ENCODE measurements around the gene CAMTA1.

Gene CAMTA1

GRCh38 chr1:7383671-7384520 is 598.6 kb downstream of the CAMTA1 start:
- DNase-seq: no peak

GRCh38 chr1:7384679-7385078 is 599.4 kb downstream of the CAMTA1 start:
- DNase-seq: no peak

DNA sequence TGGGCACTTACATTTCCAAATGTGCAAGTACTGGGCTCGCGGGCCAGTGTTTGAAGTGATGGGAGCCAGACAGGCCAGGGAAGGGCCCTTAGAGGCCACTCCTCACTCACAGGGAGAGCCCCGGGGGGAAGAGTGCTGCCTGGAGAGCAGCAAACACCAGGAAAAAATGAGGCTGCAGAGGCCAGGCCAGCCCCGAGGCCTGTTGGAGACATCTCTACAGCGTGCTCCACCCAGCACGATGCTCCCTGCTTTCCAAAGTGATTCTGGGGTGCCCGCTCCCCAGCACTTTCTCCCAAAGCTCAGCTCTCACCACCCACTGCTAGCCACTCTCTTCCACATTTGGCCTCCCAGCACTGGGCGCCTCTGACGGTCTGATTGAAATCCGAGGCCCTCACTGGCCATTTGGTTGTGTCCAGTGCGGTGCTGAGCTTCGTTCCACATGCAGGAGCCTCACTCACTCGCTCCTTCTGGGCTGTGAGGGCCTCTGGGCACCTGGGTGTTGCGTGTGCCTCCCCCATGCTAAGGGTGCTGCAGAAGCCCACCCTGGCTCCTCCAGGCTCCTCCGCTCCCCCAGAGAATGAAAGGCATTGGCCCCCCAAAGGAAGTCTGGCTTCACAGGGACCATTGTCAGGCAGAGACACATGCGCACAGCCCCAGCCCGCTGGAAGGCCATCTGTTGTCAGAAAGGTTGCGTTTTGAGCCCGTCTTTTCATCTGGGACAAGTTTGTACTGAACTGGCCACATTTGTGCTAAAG is 600.4 kb downstream of the CAMTA1 start:
- no peak for DNase-seq

DNA sequence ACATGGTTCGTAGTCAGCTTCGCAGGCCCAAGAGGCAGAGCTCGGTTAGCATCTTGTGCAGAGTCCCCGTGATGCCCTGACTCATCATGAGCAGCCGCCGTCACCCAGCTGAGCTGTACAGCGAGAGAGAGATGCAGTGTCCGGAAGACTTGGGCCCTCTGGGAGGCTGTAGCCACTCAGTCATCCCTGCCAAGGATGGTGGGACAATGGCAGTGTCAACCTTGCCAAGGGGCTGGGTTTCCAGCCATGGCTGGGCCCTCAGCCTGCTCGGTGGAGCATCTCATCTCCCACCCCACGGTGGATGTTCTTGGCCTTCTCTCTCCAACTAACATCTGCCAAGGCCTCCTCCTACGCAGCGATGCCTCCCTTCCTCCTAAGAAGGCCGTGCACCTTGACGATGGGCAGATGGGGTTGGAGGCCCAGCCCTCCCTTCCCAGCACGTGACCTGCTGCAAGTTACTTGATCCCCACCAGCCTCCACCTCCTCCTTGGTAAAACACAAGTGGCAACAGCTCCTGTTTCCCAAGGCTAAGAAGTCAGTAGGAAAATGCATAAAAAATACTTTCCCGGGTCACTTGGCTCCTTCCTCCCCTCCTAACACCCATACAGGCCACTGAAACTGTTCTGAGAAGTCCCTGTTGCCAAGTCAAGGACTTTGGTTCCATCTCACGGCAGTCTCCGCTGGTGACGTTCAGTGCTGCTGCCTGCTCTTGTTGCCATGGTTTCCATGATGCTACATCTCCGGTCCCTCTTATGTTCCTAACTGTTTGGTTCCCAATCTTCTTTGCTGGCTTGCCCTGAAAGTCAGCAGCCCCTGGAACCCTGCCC is 601.2 kb downstream of the CAMTA1 start:
- DNase-seq: no peak

GRCh38 chr1:7387053-7387927 is 602.0 kb downstream of the CAMTA1 start:
- no peak for DNase-seq

- no peak for DNase-seq
Observed at GRCh38 chr1:7388141-7388487, 602.9 kb downstream of the CAMTA1 start.

DNA sequence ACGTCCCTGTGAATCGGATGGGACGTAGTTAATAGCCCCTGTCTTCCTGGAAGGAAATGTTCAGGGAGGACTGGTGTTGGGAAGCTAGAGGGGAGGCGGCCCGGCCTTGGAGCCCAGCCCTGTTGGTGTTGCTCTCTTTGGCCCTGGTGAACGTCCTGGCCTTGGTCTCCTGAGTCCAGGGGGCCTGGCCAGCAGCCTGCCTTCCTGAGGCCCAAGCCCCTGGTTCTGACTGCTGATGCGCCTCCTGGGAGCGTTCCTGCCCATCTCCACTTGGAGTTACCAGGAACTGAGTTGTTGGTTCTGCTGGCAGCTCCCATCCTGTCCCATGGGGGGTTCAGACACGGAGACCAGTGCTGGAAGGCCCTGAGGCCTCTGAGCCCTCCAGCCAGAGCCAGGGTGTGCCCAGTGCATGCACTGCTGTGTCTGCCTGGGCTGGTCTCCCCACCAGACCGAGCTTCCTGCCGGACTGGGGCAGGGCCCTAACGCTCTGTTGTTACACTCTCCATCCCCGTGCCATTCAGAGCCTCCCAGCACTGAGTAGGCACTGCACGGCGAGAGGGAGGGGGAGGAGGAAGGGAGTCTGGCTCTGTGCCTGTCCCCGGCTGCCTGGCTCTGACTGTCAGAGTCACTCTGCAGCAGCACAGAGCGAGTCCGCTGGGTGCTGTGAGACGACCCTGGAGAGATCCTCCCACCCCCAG is 603.4 kb downstream of the CAMTA1 start:
- no peak for DNase-seq

DNA sequence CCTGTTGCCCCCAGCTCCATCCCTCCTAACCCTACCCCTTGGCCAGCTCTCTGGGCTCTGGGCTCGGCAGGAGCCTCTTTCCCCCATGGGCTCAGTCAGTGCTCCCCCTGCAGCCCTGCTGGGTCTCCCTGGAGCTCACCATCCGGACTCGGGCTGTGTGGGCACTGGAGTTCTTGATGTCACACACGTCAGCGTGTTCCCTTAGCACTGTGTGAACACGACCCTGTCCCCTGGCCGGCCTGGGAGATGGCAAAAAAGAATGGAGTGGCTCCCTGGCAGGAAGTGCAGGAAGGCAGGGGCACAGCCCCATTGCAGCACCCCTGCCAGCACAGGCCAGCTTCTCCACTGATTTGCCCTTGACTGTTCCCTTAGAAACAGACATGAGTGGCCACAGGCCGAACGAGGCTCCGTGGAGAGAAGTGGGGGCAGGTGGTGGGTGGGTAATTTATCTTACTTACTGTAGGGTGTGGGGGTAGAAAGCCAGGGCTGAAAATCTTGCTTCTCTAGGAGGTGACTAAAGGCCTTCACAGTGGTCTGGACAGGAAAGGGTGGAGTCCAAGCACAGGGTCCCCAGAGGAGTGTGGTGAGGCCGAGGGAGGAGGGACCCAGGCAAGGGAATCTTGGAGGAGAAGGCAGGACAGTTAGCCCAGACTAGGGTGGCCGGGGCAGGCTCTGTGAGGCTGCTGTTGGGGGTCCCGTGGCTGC is 604.1 kb downstream of the CAMTA1 start:
- DNase-seq: no peak

DNA sequence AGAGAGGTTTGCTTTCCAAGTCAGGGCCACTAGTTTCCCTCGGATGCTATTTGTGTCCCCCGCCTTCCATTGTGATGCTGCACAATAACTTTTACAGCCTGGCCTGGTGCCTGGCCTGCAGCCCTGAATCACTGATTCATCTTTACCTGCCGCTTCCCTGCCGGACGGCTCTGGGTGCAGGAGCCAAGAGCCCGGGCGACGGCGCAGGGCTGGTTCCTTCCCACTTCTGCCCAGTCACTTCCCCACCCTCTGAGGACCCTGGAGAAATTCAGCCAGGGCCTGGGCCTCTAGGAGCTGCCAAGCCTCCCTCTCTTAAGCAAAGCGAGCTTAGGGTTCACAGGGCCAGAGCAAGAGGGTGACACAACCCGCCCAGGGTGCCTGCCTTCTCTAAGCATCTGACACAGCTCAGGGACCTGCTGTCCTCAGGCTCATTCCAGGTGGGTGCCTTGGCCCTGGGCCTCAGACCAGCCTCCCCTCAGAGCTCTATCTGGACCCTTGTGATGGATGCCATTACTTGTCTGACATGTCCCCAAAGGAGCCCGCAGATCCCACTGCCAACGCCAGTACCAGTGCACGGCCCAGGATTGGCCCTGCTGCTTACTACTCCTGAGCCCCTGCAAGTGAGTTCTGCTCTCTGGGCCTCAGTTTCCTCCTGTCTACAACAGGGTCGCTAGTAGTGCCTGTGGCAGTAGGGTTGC is 604.8 kb downstream of the CAMTA1 start:
- DNase-seq: no peak

GRCh38 chr1:7390604-7391000 is 605.3 kb downstream of the CAMTA1 start:
- no peak for DNase-seq

DNA sequence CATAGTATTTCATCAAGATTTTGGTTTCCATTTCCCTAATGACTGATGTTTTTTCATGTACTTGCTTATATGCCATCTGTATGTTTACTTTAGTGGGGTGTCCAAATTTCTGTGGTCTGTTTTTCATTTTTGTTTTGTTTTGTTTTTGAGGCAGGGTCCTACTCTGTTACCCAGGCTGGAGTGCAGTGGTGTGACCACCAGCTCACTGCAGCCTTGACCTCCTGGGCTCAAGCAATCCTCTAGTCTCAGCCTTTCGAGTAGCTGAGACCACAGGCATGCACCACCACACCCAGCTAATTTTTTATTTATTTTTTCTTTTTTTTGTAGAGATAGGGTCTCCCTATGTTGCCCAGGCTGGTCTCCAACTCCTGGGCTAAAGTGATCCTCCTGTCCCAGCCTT is 607.9 kb downstream of the CAMTA1 start:
- peak; percentile 18 for DNase-seq

DNA sequence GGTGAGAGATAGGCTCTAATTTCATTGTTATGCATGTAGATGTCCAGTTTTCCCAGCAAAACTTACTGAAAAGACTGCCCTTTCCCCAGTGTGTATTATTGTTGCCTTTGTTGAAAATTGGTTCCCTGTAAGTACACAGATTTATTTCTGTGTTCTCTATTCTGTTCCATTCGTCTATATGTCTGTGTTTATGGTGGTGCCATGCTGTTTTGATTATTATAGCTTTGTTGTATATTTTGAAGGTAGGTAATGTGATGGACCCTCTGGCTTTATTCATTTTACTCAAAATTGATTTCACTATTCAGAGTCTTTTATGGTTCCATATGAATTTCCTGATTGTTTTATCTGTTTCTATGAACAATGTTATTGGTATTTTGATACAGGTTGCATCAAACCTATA is 610.0 kb downstream of the CAMTA1 start:
- no peak for DNase-seq

- no peak for DNase-seq
Observed at GRCh38 chr1:7398982-7399381, 613.7 kb downstream of the CAMTA1 start.

DNA sequence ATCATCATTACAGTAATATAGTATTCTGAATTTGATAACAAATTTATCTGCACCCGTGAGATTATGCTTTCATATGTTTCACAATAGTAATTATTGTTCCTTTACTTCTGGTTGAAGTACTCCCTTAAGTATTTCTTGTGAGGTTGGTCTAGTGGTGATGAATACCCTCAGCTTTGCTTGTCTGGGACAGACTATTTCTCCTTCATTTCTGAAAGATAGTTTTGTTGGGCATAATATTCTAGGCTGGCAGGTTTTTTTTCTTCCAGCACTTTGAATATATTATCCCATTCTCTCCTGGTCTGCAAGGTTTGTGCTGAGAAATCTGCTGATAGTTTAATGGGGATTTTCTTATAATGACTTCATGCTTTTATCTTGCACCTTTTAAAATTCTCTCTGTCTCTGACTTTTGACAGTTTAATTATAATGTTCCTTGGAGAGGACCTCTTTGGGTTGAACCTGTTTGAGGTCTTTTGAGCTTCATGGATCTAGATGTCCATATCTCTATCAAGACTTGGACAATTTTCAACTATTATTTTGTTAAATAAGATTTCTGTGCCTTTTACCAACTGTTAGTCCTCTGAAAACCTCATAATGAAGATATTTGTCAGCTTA is 614.4 kb downstream of the CAMTA1 start:
- no peak for DNase-seq

- DNase-seq: no peak
Observed at GRCh38 chr1:7400566-7400965, 615.3 kb downstream of the CAMTA1 start.

DNA sequence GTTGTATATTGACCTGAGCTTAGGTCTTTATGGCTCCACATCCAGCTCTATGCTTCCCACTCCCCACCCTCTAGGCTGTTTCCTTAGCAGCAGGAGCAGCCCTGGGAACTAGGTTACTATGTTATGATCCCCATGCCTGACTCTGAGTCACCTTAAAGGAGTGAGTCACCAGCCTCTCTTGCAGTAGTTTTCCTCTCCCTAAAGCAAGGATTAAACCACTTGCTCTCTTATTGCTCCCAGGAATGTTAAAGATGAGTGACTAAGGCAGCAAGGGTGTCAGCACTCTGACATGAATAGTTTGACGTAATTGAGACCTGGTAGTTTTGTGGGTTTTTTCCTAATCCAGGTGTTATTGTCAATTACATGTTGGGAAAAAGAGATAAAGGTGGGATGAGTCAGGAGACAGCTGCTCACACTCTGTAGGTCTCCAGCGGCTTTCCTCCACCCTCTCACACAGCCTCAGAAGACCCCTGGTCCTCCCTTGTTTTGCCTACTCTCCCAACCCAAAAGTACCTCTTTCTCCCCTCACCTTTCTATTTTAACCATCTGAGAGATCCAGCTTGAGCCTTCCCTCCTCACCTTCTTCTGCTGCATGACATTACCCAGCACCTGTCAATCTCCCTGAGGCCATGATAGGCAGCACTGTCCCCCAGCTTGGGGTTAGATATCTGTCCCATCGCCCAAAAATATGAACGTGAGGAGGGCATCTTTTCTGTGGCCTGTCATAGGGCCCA is 616.7 kb downstream of the CAMTA1 start:
- DNase-seq: peak; percentile 99

GRCh38 chr1:7402548-7402850 is 617.2 kb downstream of the CAMTA1 start:
- no peak for DNase-seq

DNA sequence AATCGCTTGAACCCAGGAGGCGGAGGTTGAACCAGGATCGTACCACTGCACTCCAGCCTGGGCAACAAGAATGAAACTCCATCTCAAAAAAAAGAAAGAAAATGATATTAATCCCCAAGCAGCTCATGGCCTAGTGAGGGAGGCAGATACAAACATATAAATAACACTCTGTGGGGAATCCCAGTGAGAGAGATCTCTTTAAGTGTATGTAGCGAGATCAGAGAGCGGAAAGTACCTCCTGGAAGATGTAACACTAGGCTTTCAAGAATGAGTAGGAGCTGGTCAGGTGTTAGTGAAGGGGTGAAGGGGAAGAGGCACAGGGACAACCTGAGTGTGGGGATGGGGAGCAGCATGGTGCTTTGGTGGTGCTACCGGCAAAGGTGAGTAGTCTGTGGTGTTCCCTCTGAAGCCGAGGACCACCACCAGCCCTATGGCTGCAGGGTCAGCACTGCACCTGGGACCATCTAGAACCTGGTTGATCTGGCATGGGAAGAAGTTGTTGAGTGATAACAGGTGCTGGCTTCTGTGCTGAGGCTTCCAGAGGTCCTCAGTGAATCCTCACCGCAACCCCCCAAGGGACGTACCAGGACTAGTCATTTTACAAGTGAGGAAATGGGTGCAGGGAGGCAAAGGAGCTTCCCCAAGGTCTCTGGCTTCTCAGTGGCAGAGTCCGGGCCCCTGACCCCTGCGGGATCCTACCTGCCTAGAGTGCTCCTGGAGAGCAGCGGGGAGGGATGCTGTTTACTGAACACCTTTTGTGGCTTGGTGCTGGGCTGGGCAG is 618.2 kb downstream of the CAMTA1 start:
- DNase-seq: no peak

All from EL (cell line).